ENCODE results near the gene GPRIN3. TPM values are rescaled to one million over a fixed set of nuclear protein-coding genes. Genes with fewer than 3 reads are reported as not detected.

The GPRIN3 gene
- total and polyA plus RNA-seq, 10 of the 15 experiments (the other 5 are each of a cell fraction or from before 2014, with no cell fraction given), result under 0.01 to 0.05 (median 0.01) TPM; not detected in 6

GRCh38 chr4:89284828-89285227, 22.8 kb downstream of the GPRIN3 start (continued):
- no peak for TF ChIP-seq ZNF592 (IDR thresholded peaks at IDR 0.05)
- no peak for TF ChIP-seq POLR2AphosphoS5 (IDR thresholded peaks at IDR 0.05; ENCODE audit: low read length)
- no peak for TF ChIP-seq ZNF384 (IDR thresholded peaks at IDR 0.05; ENCODE audit: borderline replicate concordance, low read depth, low read length)
- no peak for TF ChIP-seq ATF7 (IDR thresholded peaks at IDR 0.05; ENCODE audit: low read depth)
- TF ChIP-seq MAX (IDR thresholded peaks at IDR 0.05; ENCODE audit: low read depth, low read length), result no peak
- TF ChIP-seq POU2F2 (IDR thresholded peaks at IDR 0.05; ENCODE audit: borderline replicate concordance, low read depth, low read length), result no peak
- no peak for TF ChIP-seq ZZZ3 (IDR thresholded peaks at IDR 0.05; ENCODE audit: control insufficient read depth, insufficient read length, low read depth)
- TF ChIP-seq ATF3 (IDR thresholded peaks at IDR 0.05; ENCODE audit: borderline replicate concordance, extremely low read depth, low read depth, low read length), result no peak
- no peak for TF ChIP-seq YBX1 (IDR thresholded peaks at IDR 0.05)
- TF ChIP-seq EP300 (IDR thresholded peaks at IDR 0.05; ENCODE audit: borderline replicate concordance in 1 of 2, control insufficient read depth in 1 of 2, low read depth in 2 of 2, low read length in 2 of 2), result no peak
- TF ChIP-seq POLR2A (IDR thresholded peaks at IDR 0.05; ENCODE audit: low read depth, low read length), result no peak
